Tibial artery (tissue), 4 donors: ENCODE data around the gene KCTD16.

Experiments
- DNase-seq, 2 donors: peaks; one replicate each; pipeline ENCODE4 v3.0.0-alpha.2; 2019
- H3K27ac ChIP-seq, 2 donors: fragments of 200-600 bp; sonication (generic) in 1 of 2; 1 replicate in 1 of 2; 2 replicates in 1 of 2; pipeline ENCODE4 v1.5.1; 2018 to 2019; ENCODE audit warnings: mild to moderate bottlenecking in 1 of 2
- H3K27me3 ChIP-seq, 2 donors: fragments of 200-600 bp; sonication (generic) in 1 of 2; one replicate each; pipeline versions ENCODE4 v1.5.1 to v1.6.0; 2016 to 2019
- H3K36me3 ChIP-seq, 3 donors: fragments of 200-600 bp; sonication (generic) in 2 of 3; one replicate each; pipeline ENCODE4 v1.5.1; 2016 to 2019; ENCODE audit warnings: mild to moderate bottlenecking in 2 of 3
- H3K4me1 ChIP-seq, 4 donors: fragments of 200-600 bp; sonication (generic) in 2 of 4; 1 replicate in 3 of 4; 2 replicates in 1 of 4; pipeline ENCODE4 v1.5.1; 2016 to 2019
- H3K4me3 ChIP-seq, 2 donors: fragments of 200-600 bp; sonication (generic) in 1 of 2; 1 replicate in 1 of 2; 2 replicates in 1 of 2; pipeline ENCODE4 v1.5.1; 2018 to 2019; ENCODE audit warnings: mild to moderate bottlenecking in 2 of 2
- H3K9me3 ChIP-seq, 3 donors: fragments of 200-600 bp; sonication (generic) in 1 of 3; one replicate each; pipeline ENCODE4 v1.5.1; 2016 to 2019
- CTCF ChIP-seq, 2 experiments: fragments of 200-600 bp in 1 of 2; fragments of 450-650 bp in 1 of 2; IDR thresholded peaks; one replicate each; pipeline ENCODE4 v1.5.1; 2017 to 2019; ENCODE audit warnings: antibody characterized with exemption in 2 of 2, mild to moderate bottlenecking in 1 of 2, moderate library complexity in 1 of 2
- intact Hi-C: fragments of 100-400 bp; cut with DNase I; formaldehyde crosslinking; loops from one replicate; pipeline ENCODE4 v1.15.0; 2023; ENCODE audit warnings: low total_unique reads

KCTD16 gene

GRCh38 chr5:144179226-144179625 lies 8.6 kb downstream of the KCTD16 start:
- Histone ChIP-seq H3K9me3 (no peaks in the 10 kb centered on the region), H3K27me3 (peaks cover 0 to 3% of the 10 kb centered on the region in 2 donors), H3K27ac (no peak overlapping the region), H3K4me3 (no peak overlapping the region), H3K36me3 (no peaks in the 10 kb centered on the region), H3K4me1 (no peaks in the 10 kb centered on the region)
- no peak for TF ChIP-seq CTCF (IDR thresholded peaks at IDR 0.05)
- intact Hi-C loops: no loop called here
- DNase-seq: no peak

- peaks cover 0 to 7% (median 4%) of the 10 kb centered on the region in 4 donors for H3K4me1 ChIP-seq
- no peak overlapping the region for H3K4me3 ChIP-seq
- peak; percentile 53 to 65 for TF ChIP-seq CTCF (IDR thresholded peaks at IDR 0.05)
- intact Hi-C loops: no loop called here
- H3K27ac ChIP-seq: no peak overlapping the region
- H3K36me3 ChIP-seq: no peaks in the 10 kb centered on the region
- no peaks in the 10 kb centered on the region for H3K9me3 ChIP-seq
- DNase-seq: no peak
- no peaks in the 10 kb centered on the region for H3K27me3 ChIP-seq
Measured at GRCh38 chr5:144183254-144183889, 12.7 kb downstream of the KCTD16 start.

GRCh38 chr5:144187699-144188294 lies 17.1 kb downstream of the KCTD16 start:
- DNase-seq: peak in 1 of 2 donors; percentile 44

GRCh38 chr5:144189800-144190429 lies 19.2 kb downstream of the KCTD16 start:
- TF ChIP-seq CTCF (IDR thresholded peaks at IDR 0.05): no peak
- Histone ChIP-seq H3K4me3 (no peak overlapping the region), H3K27ac (no peak overlapping the region), H3K9me3 (no peaks in the 10 kb centered on the region), H3K36me3 (no peaks in the 10 kb centered on the region), H3K4me1 (peaks cover 0 to 7% (median 4%) of the 10 kb centered on the region in 4 donors), H3K27me3 (peaks cover 0 to 5% of the 10 kb centered on the region in 2 donors)
- intact Hi-C loops: no loop called here
- DNase-seq: no peak

More at GRCh38 chr5:144187699-144188294, 17.1 kb downstream of the KCTD16 start:
- peaks cover 0 to 7% (median 4%) of the 10 kb centered on the region in 4 donors for H3K4me1 ChIP-seq
- H3K4me3 ChIP-seq: no peak overlapping the region
- intact Hi-C loops: no loop called here
- no peaks in the 10 kb centered on the region for H3K36me3 ChIP-seq
- H3K9me3 ChIP-seq: no peaks in the 10 kb centered on the region
- no peak for TF ChIP-seq CTCF (IDR thresholded peaks at IDR 0.05)
- no peak overlapping the region for H3K27ac ChIP-seq
- no peaks in the 10 kb centered on the region for H3K27me3 ChIP-seq

GRCh38 chr5:144191531-144191930 lies 20.9 kb downstream of the KCTD16 start:
- Histone ChIP-seq H3K27ac (no peak overlapping the region), H3K36me3 (no peaks in the 10 kb centered on the region), H3K4me1 (peaks cover 0 to 7% (median 4%) of the 10 kb centered on the region in 4 donors), H3K4me3 (no peak overlapping the region), H3K9me3 (no peaks in the 10 kb centered on the region), H3K27me3 (peaks cover 0 to 10% of the 10 kb centered on the region in 2 donors)
- no peak for DNase-seq
- intact Hi-C loops: no loop called here
- TF ChIP-seq CTCF (IDR thresholded peaks at IDR 0.05): no peak
